LNCaP clone FGC (cell line): Measurements from ENCODE around the gene STC2.

Source experiments
- DNase-seq: peaks from one replicate; pipeline ENCODE4 v3.0.0-alpha.2; 2011; ENCODE audit warnings: low read depth
- H3K4me3 ChIP-seq: 2 replicates; pipeline ENCODE4 v1.5.1; 2011; ENCODE audit warnings: mild to moderate bottlenecking, low read depth, low read length, control low read depth
- TF ChIP-seq, protein P1 (sequence below): IDR thresholded peaks from 2 replicates; pipeline ENCODE4 v1.5.1; 2012; ENCODE audit warnings: mild to moderate bottlenecking; ENCODE audit not compliant: control insufficient read depth, insufficient read depth; ENCODE audit errors: extremely low read depth

Gene STC2

DNA sequence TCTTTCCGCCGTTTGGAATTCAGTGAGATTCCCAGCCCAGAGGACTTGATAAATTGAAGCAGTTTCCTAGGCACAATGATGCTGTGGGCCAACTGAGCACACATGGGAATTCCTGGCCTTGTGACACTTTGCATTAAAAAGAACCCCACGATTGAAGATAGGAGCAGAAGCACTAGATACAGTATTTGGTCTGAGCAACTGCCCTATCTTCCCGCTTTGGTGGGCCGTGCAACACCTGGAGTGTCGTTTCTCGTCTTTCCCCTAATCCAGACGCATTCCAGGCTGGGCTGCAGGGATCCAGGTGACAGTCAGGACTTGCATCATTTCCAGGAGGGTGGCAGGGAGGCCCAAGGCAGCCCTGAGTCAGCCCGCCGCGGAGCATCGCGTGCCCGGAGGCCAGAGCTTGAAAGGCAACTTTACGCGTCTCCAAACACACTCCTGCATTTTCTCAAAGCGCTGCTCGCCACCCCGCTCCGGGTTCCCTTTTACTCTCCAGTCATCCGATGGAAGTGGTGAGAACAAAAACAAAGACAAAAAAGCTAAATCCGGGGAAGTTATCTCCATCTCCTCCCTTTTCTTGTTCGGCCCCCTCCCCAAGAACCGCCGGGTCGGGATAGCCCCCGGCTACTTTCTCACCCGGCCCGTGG lies 753 bp upstream of the STC2 start:
- DNase-seq = peak; percentile 51
- TF ChIP-seq, protein P1, sequence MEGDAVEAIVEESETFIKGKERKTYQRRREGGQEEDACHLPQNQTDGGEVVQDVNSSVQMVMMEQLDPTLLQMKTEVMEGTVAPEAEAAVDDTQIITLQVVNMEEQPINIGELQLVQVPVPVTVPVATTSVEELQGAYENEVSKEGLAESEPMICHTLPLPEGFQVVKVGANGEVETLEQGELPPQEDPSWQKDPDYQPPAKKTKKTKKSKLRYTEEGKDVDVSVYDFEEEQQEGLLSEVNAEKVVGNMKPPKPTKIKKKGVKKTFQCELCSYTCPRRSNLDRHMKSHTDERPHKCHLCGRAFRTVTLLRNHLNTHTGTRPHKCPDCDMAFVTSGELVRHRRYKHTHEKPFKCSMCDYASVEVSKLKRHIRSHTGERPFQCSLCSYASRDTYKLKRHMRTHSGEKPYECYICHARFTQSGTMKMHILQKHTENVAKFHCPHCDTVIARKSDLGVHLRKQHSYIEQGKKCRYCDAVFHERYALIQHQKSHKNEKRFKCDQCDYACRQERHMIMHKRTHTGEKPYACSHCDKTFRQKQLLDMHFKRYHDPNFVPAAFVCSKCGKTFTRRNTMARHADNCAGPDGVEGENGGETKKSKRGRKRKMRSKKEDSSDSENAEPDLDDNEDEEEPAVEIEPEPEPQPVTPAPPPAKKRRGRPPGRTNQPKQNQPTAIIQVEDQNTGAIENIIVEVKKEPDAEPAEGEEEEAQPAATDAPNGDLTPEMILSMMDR = no peak

GRCh38 chr5:173327084-173327947 lies 898 bp downstream of the STC2 start:
- DNase-seq = no peak
- TF ChIP-seq, protein P1 = no peak
- H3K4me3 ChIP-seq = peak overlapping the region; percentile 81

More for the DNA sequence above, 753 bp upstream of the STC2 start:
- H3K4me3 ChIP-seq = peak overlapping the region; percentile 81

- TF ChIP-seq, protein P1 = no peak
- DNase-seq = no peak
- peak overlapping the region; percentile 81 for H3K4me3 ChIP-seq
These were observed 1.7 kb downstream of the STC2 start for GRCh38 chr5:173326501-173326960.

GRCh38 chr5:173325091-173325698 lies 3.0 kb downstream of the STC2 start:
- TF ChIP-seq, protein P1 = no peak
- no peak overlapping the region; the same call in 1 of the 2 replicates for H3K4me3 ChIP-seq
- no peak for DNase-seq

GRCh38 chr5:173324115-173325001 lies 3.9 kb downstream of the STC2 start:
- DNase-seq = no peak
- TF ChIP-seq, protein P1 = no peak
- no peak overlapping the region for H3K4me3 ChIP-seq

DNA sequence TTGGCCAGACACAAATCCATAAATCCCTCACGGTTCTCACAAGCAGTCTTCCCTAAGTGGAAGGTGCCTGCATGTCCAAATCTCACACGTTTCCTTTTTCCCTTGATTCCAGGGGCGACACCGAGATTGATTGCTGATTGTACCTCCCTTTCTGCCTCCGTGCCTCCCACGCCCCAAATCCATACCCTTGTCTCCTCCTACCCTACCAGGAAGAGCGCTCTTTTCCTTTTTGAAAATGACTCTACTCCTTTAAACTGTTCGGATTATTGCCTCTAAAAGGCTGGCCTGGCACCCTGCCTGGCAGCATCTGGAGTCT lies 4.5 kb downstream of the STC2 start:
- TF ChIP-seq, protein P1 = no peak
- H3K4me3 ChIP-seq = no peak overlapping the region
- no peak for DNase-seq
